ENCODE results near the gene SPATC1L.

Gene SPATC1L

DNA sequence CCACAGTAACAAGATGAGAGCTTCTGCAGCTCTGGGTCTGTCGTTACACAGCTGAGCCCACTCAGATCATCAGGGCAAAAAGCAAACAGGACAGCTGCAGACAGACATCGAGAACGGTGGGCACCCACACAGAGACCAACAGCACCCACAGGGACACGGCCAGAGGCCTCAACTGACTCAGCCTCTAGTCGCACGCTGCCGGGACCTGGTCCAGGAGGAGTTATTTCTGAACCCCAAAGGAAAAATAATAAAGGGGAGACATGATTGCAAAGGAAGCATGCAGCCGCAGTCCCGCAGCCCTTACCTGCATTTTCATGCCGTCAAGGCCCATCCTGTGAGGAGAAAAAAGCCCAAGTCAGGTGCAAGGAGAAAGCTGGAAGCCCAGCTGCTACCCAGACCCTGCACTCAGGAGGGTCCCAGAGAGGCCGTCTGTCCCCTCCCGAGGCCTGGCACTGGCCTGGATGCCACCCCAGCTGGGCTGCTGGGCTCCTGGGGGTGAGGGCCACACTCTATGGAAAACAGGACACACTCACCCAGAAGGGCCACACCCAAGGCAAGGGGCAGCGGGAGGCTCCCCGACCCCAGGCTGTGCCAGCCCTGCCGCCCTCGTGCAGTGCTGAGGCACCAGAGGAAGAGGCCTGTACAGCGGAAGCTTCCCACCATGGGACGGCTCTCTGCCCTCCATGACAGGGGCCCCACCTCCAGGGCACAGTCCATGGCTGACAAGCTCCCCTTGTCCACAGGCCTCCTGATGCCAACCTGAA lies 28.6 kb upstream of the SPATC1L start:
- no peaks in the 10 kb centered on the region for H3K27me3 ChIP-seq (ENCODE audit: insufficient read depth, poor library complexity, severe bottlenecking)
- DNase-seq (ENCODE audit: low read depth in 1 of 2, low spot score in 1 of 2), result no peak
- TF ChIP-seq POLR2AphosphoS5 (IDR thresholded peaks at IDR 0.05; ENCODE audit: low read depth) (no peak), SPI1 (IDR thresholded peaks at IDR 0.05; ENCODE audit: borderline replicate concordance, low read depth) (no peak), GABPA (IDR thresholded peaks at IDR 0.05; ENCODE audit: low read depth) (no peak)
- TF ChIP-seq, protein P1, sequence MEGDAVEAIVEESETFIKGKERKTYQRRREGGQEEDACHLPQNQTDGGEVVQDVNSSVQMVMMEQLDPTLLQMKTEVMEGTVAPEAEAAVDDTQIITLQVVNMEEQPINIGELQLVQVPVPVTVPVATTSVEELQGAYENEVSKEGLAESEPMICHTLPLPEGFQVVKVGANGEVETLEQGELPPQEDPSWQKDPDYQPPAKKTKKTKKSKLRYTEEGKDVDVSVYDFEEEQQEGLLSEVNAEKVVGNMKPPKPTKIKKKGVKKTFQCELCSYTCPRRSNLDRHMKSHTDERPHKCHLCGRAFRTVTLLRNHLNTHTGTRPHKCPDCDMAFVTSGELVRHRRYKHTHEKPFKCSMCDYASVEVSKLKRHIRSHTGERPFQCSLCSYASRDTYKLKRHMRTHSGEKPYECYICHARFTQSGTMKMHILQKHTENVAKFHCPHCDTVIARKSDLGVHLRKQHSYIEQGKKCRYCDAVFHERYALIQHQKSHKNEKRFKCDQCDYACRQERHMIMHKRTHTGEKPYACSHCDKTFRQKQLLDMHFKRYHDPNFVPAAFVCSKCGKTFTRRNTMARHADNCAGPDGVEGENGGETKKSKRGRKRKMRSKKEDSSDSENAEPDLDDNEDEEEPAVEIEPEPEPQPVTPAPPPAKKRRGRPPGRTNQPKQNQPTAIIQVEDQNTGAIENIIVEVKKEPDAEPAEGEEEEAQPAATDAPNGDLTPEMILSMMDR (IDR thresholded peaks at IDR 0.05; ENCODE audit: insufficient read depth, low read length), result no peak
- TF ChIP-seq, protein P2, sequence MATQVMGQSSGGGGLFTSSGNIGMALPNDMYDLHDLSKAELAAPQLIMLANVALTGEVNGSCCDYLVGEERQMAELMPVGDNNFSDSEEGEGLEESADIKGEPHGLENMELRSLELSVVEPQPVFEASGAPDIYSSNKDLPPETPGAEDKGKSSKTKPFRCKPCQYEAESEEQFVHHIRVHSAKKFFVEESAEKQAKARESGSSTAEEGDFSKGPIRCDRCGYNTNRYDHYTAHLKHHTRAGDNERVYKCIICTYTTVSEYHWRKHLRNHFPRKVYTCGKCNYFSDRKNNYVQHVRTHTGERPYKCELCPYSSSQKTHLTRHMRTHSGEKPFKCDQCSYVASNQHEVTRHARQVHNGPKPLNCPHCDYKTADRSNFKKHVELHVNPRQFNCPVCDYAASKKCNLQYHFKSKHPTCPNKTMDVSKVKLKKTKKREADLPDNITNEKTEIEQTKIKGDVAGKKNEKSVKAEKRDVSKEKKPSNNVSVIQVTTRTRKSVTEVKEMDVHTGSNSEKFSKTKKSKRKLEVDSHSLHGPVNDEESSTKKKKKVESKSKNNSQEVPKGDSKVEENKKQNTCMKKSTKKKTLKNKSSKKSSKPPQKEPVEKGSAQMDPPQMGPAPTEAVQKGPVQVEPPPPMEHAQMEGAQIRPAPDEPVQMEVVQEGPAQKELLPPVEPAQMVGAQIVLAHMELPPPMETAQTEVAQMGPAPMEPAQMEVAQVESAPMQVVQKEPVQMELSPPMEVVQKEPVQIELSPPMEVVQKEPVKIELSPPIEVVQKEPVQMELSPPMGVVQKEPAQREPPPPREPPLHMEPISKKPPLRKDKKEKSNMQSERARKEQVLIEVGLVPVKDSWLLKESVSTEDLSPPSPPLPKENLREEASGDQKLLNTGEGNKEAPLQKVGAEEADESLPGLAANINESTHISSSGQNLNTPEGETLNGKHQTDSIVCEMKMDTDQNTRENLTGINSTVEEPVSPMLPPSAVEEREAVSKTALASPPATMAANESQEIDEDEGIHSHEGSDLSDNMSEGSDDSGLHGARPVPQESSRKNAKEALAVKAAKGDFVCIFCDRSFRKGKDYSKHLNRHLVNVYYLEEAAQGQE (IDR thresholded peaks at IDR 0.05; ENCODE audit: insufficient replicate concordance, low read depth), result no peak
- no peak overlapping the region for H3K4me3 ChIP-seq (replicated peaks; ENCODE audit: insufficient read depth, low read length)
- no peak overlapping the region for H3K27ac ChIP-seq (replicated peaks)

- DNase-seq (ENCODE audit: low read depth in 1 of 2, low spot score in 1 of 2), result no peak
- H3K27ac ChIP-seq (replicated peaks), result no peak overlapping the region
- H3K27me3 ChIP-seq (ENCODE audit: insufficient read depth, poor library complexity, severe bottlenecking), result no peaks in the 10 kb centered on the region
- no peak for TF ChIP-seq SPI1 (IDR thresholded peaks at IDR 0.05; ENCODE audit: borderline replicate concordance, low read depth)
- TF ChIP-seq, protein P1 (IDR thresholded peaks at IDR 0.05; ENCODE audit: insufficient read depth, low read length), result no peak
- TF ChIP-seq GABPA (IDR thresholded peaks at IDR 0.05; ENCODE audit: low read depth), result no peak
- TF ChIP-seq POLR2AphosphoS5 (IDR thresholded peaks at IDR 0.05; ENCODE audit: low read depth), result no peak
- TF ChIP-seq, protein P2 (IDR thresholded peaks at IDR 0.05; ENCODE audit: insufficient replicate concordance, low read depth), result no peak
- H3K4me3 ChIP-seq (replicated peaks; ENCODE audit: insufficient read depth, low read length), result no peak overlapping the region
Observed at GRCh38 chr21:46211786-46212720, 27.8 kb upstream of the SPATC1L start.

DNA sequence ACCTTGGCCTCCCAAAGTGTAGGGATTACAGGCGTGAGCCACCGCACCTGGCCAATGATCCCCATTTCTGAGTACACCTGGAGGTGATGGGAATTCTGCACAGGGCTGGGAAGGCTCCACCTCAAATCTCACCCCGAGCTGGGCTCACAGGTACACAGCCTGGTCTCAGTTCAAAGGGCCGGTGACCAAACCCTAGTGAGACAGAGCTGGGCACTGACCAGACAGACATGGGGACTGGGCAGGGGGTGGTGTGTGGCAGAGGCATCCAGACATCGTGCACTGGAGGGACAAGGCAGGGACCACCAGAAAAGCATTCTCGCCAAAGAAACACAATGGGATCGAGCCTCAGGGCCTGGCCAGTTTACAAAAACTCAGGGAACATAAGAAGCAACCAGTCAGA lies 27.1 kb upstream of the SPATC1L start:
- H3K4me3 ChIP-seq (replicated peaks; ENCODE audit: insufficient read depth, low read length), result no peak overlapping the region
- TF ChIP-seq, protein P2 (IDR thresholded peaks at IDR 0.05; ENCODE audit: insufficient replicate concordance, low read depth), result no peak
- TF ChIP-seq, protein P1 (IDR thresholded peaks at IDR 0.05; ENCODE audit: insufficient read depth, low read length), result no peak
- TF ChIP-seq POLR2AphosphoS5 (IDR thresholded peaks at IDR 0.05; ENCODE audit: low read depth) (no peak), SPI1 (IDR thresholded peaks at IDR 0.05; ENCODE audit: borderline replicate concordance, low read depth) (no peak)
- no peak for DNase-seq (ENCODE audit: low read depth in 1 of 2, low spot score in 1 of 2)
- H3K27me3 ChIP-seq (ENCODE audit: insufficient read depth, poor library complexity, severe bottlenecking), result no peaks in the 10 kb centered on the region
- H3K27ac ChIP-seq (replicated peaks), result no peak overlapping the region
